Neural cell (in vitro differentiated cells): ENCODE results near the gene RLN2.

ENCODE experiments used
- CTCF ChIP-seq: fragments of 450-650 bp; IDR thresholded peaks from 2 replicates; pipeline ENCODE4 v1.5.1; 2014; ENCODE audit warnings: antibody characterized with exemption, mild to moderate bottlenecking, moderate library complexity; ENCODE audit not compliant: poor library complexity, severe bottlenecking
- EP300 ChIP-seq: fragments of 450-650 bp; conservative IDR thresholded peaks from 2 replicates; pipeline ENCODE4 v1.6.1; 2014; ENCODE audit warnings: antibody characterized with exemption, mild to moderate bottlenecking, moderate library complexity; ENCODE audit not compliant: poor library complexity, severe bottlenecking
- EZH2 ChIP-seq: fragments of 200-600, 300-800 bp; shearing (Covaris generic), sonication (generic); IDR thresholded peaks from 2 replicates; pipeline ENCODE4 v1.6.1; 2014; ENCODE audit warnings: antibody characterized with exemption, low read length, borderline replicate concordance, mild to moderate bottlenecking; ENCODE audit not compliant: insufficient read depth, poor library complexity, severe bottlenecking

- TF ChIP-seq CTCF, result no peak
- no peak for TF ChIP-seq EP300
- no peak for TF ChIP-seq EZH2
Measured at GRCh38 chr9:5326893-5327548, 22.5 kb upstream of the RLN2 start.
